ENCODE results near the gene NHLRC3. TPM values are rescaled to one million over a fixed set of nuclear protein-coding genes. Genes with fewer than 3 reads are reported as not detected.
A peak's percentile ranks its signal among the peaks of the same experiment; 100 is the strongest.
"Not testable (repeated sequence)": the region's sequence is repeated elsewhere in the genome, so short reads cannot be mapped to it uniquely, and the experiment has no call there.

Gene NHLRC3
- total RNA-seq (10.9 and 16.6 TPM in 2 replicates), polyA plus RNA-seq (13.1 and 15.0 TPM in 2 replicates)

GRCh38 chr13:39037880-39038568, at the start of gene NHLRC3, which contains the start of gene PROSER1:
TSS of gene NHLRC3 (plus strand) at chr13:39038456. CDS start at chr13:39038640, 184 bp downstream.
TSS of gene PROSER1 (minus strand) at chr13:39038089. CDS start at chr13:39037242, 847 bp downstream.
- peaks cover 25% of the 10 kb centered on the region for H3K4me1 ChIP-seq (ENCODE audit: low read depth)
- peak within 1 kb of the TSS; percentile 89 for H3K27ac ChIP-seq
- peak; percentile 96 to 98 for DNase-seq (ENCODE audit: low read depth in 1 of 2, low spot score in 1 of 2)
- peak within 1 kb of the TSS; percentile 69 for H3K4me3 ChIP-seq
- H3K36me3 ChIP-seq, result peaks cover 3% of the 10 kb centered on the region
- TF ChIP-seq CTCF (IDR thresholded peaks at IDR 0.05; ENCODE audit: low read depth, low read length), result no peak
- no peaks in the 10 kb centered on the region for H3K9me3 ChIP-seq (ENCODE audit: low read depth)
- H3K27me3 ChIP-seq, result no peaks in the 10 kb centered on the region

- Histone ChIP-seq H3K9me3 (ENCODE audit: low read depth) (no peaks in the 10 kb centered on the region), H3K27ac (no peak within 1 kb of the TSS), H3K27me3 (no peaks in the 10 kb centered on the region), H3K4me3 (no peak within 1 kb of the TSS), H3K36me3 (no peaks in the 10 kb centered on the region), H3K4me1 (ENCODE audit: low read depth) (no peaks in the 10 kb centered on the region)
- TF ChIP-seq CTCF (IDR thresholded peaks at IDR 0.05; ENCODE audit: low read depth, low read length), result no peak
- peak in 1 of 2 donors; percentile 25 for DNase-seq (ENCODE audit: low read depth in 1 of 2, low spot score in 1 of 2)
Observed at GRCh38 chr13:38990693-38991092, 47.6 kb upstream of the NHLRC3 start, which contains the start of gene STOML3. TSS of gene STOML3 (minus strand) at chr13:38990831. CDS start at chr13:38990721, 110 bp downstream.

GRCh38 chr13:38993381-38993780, 44.9 kb upstream of the NHLRC3 start:
- H3K36me3 ChIP-seq, result no peaks in the 10 kb centered on the region
- no peak for TF ChIP-seq CTCF (IDR thresholded peaks at IDR 0.05; ENCODE audit: low read depth, low read length)
- H3K27ac ChIP-seq, result no peak overlapping the region
- H3K4me1 ChIP-seq (ENCODE audit: low read depth), result no peaks in the 10 kb centered on the region
- no peaks in the 10 kb centered on the region for H3K27me3 ChIP-seq
- no peak overlapping the region for H3K4me3 ChIP-seq
- no peaks in the 10 kb centered on the region for H3K9me3 ChIP-seq (ENCODE audit: low read depth)
- no peak for DNase-seq (ENCODE audit: low read depth in 1 of 2, low spot score in 1 of 2)

GRCh38 chr13:38998739-38999138, 39.5 kb upstream of the NHLRC3 start:
- TF ChIP-seq CTCF (IDR thresholded peaks at IDR 0.05; ENCODE audit: low read depth, low read length), result no peak
- no peak overlapping the region for H3K27ac ChIP-seq
- H3K36me3 ChIP-seq, result no peaks in the 10 kb centered on the region
- no peaks in the 10 kb centered on the region for H3K27me3 ChIP-seq
- no peaks in the 10 kb centered on the region for H3K9me3 ChIP-seq (ENCODE audit: low read depth)
- H3K4me1 ChIP-seq (ENCODE audit: low read depth), result no peaks in the 10 kb centered on the region
- no peak for DNase-seq (ENCODE audit: low read depth in 1 of 2, low spot score in 1 of 2)
- no peak overlapping the region for H3K4me3 ChIP-seq

GRCh38 chr13:39006371-39007111, 31.7 kb upstream of the NHLRC3 start:
- H3K4me3 ChIP-seq; H3K4me1 ChIP-seq (ENCODE audit: low read depth); H3K27me3 ChIP-seq; H3K9me3 ChIP-seq (ENCODE audit: low read depth); H3K27ac ChIP-seq; DNase-seq (ENCODE audit: low read depth in 1 of 2, low spot score in 1 of 2): not testable (repeated sequence)
- peaks cover 15% of the 10 kb centered on the region for H3K36me3 ChIP-seq

GRCh38 chr13:39012608-39013007, 25.6 kb upstream of the NHLRC3 start:
- no peaks in the 10 kb centered on the region for H3K27me3 ChIP-seq
- no peak for TF ChIP-seq CTCF (IDR thresholded peaks at IDR 0.05; ENCODE audit: low read depth, low read length)
- peaks cover 60% of the 10 kb centered on the region for H3K36me3 ChIP-seq
- no peak overlapping the region for H3K4me3 ChIP-seq
- DNase-seq (ENCODE audit: low read depth in 1 of 2, low spot score in 1 of 2), result no peak
- H3K27ac ChIP-seq, result no peak overlapping the region
- no peaks in the 10 kb centered on the region for H3K9me3 ChIP-seq (ENCODE audit: low read depth)
- no peaks in the 10 kb centered on the region for H3K4me1 ChIP-seq (ENCODE audit: low read depth)
